NB4 (cell line): ENCODE results near the gene CAMK2D.

ENCODE experiments used
- DNase-seq: peaks from one replicate; pipeline ENCODE4 v3.0.0; 2010; ENCODE audit warnings: low read depth
- H3K4me3 ChIP-seq: one replicate; pipeline ENCODE4 v1.5.1; 2011; ENCODE audit warnings: mild to moderate bottlenecking, low read depth, low read length, moderate library complexity
- MYC ChIP-seq: IDR thresholded peaks from 2 replicates; pipeline ENCODE4 v1.6.1; 2011; ENCODE audit warnings: low read depth, low read length
- POLR2A ChIP-seq: IDR thresholded peaks from 2 replicates; pipeline ENCODE4 v1.6.1; 2011; ENCODE audit warnings: mild to moderate bottlenecking; ENCODE audit not compliant: insufficient read length; ENCODE audit errors: extremely low read depth
- TF ChIP-seq, protein P1 (sequence below): IDR thresholded peaks from one replicate; pipeline ENCODE4 v1.5.1; 2012; ENCODE audit warnings: low read depth, low read length
- TF ChIP-seq, protein P2 (sequence below): IDR thresholded peaks from 2 replicates; pipeline ENCODE4 v1.6.1; 2011; ENCODE audit warnings: low read depth, low read length

The CAMK2D gene

GRCh38 chr4:113483131-113483530, 278.4 kb downstream of the CAMK2D start:
- TF ChIP-seq, protein P1, sequence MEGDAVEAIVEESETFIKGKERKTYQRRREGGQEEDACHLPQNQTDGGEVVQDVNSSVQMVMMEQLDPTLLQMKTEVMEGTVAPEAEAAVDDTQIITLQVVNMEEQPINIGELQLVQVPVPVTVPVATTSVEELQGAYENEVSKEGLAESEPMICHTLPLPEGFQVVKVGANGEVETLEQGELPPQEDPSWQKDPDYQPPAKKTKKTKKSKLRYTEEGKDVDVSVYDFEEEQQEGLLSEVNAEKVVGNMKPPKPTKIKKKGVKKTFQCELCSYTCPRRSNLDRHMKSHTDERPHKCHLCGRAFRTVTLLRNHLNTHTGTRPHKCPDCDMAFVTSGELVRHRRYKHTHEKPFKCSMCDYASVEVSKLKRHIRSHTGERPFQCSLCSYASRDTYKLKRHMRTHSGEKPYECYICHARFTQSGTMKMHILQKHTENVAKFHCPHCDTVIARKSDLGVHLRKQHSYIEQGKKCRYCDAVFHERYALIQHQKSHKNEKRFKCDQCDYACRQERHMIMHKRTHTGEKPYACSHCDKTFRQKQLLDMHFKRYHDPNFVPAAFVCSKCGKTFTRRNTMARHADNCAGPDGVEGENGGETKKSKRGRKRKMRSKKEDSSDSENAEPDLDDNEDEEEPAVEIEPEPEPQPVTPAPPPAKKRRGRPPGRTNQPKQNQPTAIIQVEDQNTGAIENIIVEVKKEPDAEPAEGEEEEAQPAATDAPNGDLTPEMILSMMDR = no peak
- TF ChIP-seq, protein P2, sequence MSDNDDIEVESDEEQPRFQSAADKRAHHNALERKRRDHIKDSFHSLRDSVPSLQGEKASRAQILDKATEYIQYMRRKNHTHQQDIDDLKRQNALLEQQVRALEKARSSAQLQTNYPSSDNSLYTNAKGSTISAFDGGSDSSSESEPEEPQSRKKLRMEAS = no peak
- TF ChIP-seq MYC (no peak), POLR2A (no peak)
- DNase-seq = no peak
- H3K4me3 ChIP-seq = no peak overlapping the region

- TF ChIP-seq, protein P2 = no peak
- TF ChIP-seq, protein P1 = no peak
- DNase-seq = no peak
- no peak overlapping the region for H3K4me3 ChIP-seq
Observed at GRCh38 chr4:113482325-113482724, 279.2 kb downstream of the CAMK2D start.

DNA sequence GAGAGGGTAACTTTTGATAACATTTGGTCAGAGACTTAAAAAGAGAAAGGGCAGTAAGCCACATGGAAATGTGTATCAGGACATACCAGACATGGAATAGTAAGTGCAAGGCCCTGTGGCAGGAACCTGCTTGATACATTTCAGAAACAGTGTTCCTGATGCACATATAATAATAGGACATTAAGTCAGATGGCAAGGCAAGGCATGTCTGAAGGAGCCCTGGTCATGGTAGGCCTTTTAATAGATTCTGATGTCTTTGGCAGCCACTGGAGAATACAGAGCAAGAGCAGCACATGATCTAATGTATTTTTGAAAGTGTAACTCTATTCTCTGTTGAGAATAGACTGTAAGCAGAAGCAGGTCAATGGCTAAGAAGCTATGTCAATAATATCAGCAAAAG, 279.7 kb downstream of the CAMK2D start:
- H3K4me3 ChIP-seq = no peak overlapping the region
- TF ChIP-seq POLR2A (no peak), MYC (no peak)
- TF ChIP-seq, protein P1 = no peak
- TF ChIP-seq, protein P2 = no peak
- no peak for DNase-seq

DNA sequence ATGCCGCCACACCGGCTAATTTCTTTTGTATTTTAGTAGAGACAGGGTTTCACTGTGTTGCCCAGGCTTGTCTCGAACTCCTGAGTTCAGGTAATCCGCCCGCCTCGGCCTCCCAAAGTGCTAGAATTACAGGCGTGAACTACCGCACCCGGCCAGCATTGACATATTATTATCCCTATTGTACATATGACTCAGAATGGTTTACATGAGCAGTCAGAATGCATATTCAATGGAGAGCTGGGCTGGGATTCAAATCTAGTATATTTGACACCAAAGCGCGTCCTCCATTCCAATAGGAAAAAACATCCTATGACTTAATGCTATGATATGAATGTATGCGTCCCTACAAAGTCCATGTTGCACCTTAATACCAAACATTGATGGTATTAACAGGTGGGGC, 281.4 kb downstream of the CAMK2D start:
- TF ChIP-seq, protein P2 = no peak
- TF ChIP-seq, protein P1 = no peak
- TF ChIP-seq POLR2A (no peak), MYC (no peak)

GRCh38 chr4:113478032-113478431, 283.5 kb downstream of the CAMK2D start:
- TF ChIP-seq POLR2A (no peak), MYC (no peak)
- TF ChIP-seq, protein P2 = no peak
- TF ChIP-seq, protein P1 = no peak
- DNase-seq = no peak
- H3K4me3 ChIP-seq = no peak overlapping the region

More for the DNA sequence above, 281.4 kb downstream of the CAMK2D start:
- DNase-seq = no peak
- no peak overlapping the region for H3K4me3 ChIP-seq

GRCh38 chr4:113476800-113477199, 284.7 kb downstream of the CAMK2D start:
- DNase-seq = no peak
- TF ChIP-seq POLR2A = no peak
- H3K4me3 ChIP-seq = no peak overlapping the region
